Natural killer cell (primary cell): ENCODE data around the gene COL4A1. TPM values are rescaled to one million over a fixed set of nuclear protein-coding genes. Genes with fewer than 3 reads are reported as not detected.

Experiments used
- ATAC-seq, 3 donors: fragments of 150-1000 bp in 2 of 3; fragments of 200-7000 bp in 1 of 3; cut with Tn5 transposase; 1 replicate in 1 of 3; 2 replicates in 2 of 3; pipeline ENCODE4 v1.10.0; 2021; ENCODE audit warnings: mild to moderate bottlenecking in 2 of 3, moderate library complexity in 2 of 3
- DNase-seq, 2 donors: peaks; one replicate each; pipeline versions ENCODE4 v3.0.0 to v3.0.0-alpha.2; 2013 to 2021; ENCODE audit warnings: mixed read lengths in 1 of 2
- H3K27ac ChIP-seq: one replicate; pipeline ENCODE4 v1.5.1; 2013; ENCODE audit warnings: mild to moderate bottlenecking, low read length
- H3K27me3 ChIP-seq: one replicate; pipeline ENCODE4 v1.6.1; 2013; ENCODE audit warnings: low read length; ENCODE audit not compliant: control insufficient read depth, insufficient read depth
- H3K36me3 ChIP-seq: one replicate; pipeline ENCODE4 v1.6.1; 2013; ENCODE audit warnings: low read length; ENCODE audit not compliant: control insufficient read depth, insufficient read depth
- H3K4me1 ChIP-seq: one replicate; pipeline ENCODE4 v1.6.1; 2013; ENCODE audit warnings: low read length; ENCODE audit not compliant: control insufficient read depth, insufficient read depth
- H3K4me3 ChIP-seq: one replicate; pipeline ENCODE4 v1.5.1; 2013; ENCODE audit warnings: low read length
- H3K9me3 ChIP-seq: one replicate; pipeline ENCODE4 v1.6.1; 2013; ENCODE audit warnings: low read length; ENCODE audit not compliant: control insufficient read depth, insufficient read depth
- H3K27ac Mint-ChIP-seq, 2 donors: one replicate each; pipeline ENCODE4 v1.8.0; 2022; ENCODE audit warnings: mild to moderate bottlenecking in 2 of 2, mixed read lengths in 2 of 2, moderate library complexity in 1 of 2
- H3K27me3 Mint-ChIP-seq, 2 donors: one replicate each; pipeline ENCODE4 v1.8.0; 2022; ENCODE audit warnings: low read depth in 2 of 2, mixed read lengths in 2 of 2
- H3K36me3 Mint-ChIP-seq: one replicate; pipeline ENCODE4 v1.8.0; 2022; ENCODE audit warnings: mixed read lengths
- H3K4me1 Mint-ChIP-seq, 2 donors: one replicate each; pipeline ENCODE4 v1.8.0; 2022; ENCODE audit warnings: mixed read lengths in 2 of 2
- H3K4me3 Mint-ChIP-seq: one replicate; pipeline ENCODE4 v1.8.0; 2022; ENCODE audit warnings: mild to moderate bottlenecking, moderate library complexity, mixed read lengths
- H3K9me3 Mint-ChIP-seq, 2 donors: one replicate each; pipeline ENCODE4 v1.8.0; 2022; ENCODE audit warnings: mixed read lengths in 2 of 2
- CTCF ChIP-seq: fragments of 200-600 bp; IDR thresholded peaks from one replicate; pipeline ENCODE4 v1.8.0; 2022; ENCODE audit warnings: antibody characterized with exemption
- WGBS: methylation state at CpG from one replicate; pipeline ENCODE4 v1.1.7; 2013; ENCODE audit warnings: missing lambda C conversion rate; ENCODE audit not compliant: insufficient coverage; 5-methylcytosine and 5-hydroxymethylcytosine counted together
- intact Hi-C: fragments of 100-400 bp; cut with micrococcal nuclease; formaldehyde crosslinking; loops from one replicate; pipeline ENCODE4 v1.14.2; 2022
- total RNA-seq, 4 donors: library from RNA; stranded (reverse); fragments of 120-200 nt in 1 of 4; gene quantifications; one replicate each; pipeline versions ENCODE4 v1.2.3 to v1.2.4, GENCODE V29; 2013 to 2022

Gene COL4A1
- total RNA-seq, 3 donors from 2014 or later (not counting 1 experiment from before 2014, with no cell fraction given) = not detected

DNA sequence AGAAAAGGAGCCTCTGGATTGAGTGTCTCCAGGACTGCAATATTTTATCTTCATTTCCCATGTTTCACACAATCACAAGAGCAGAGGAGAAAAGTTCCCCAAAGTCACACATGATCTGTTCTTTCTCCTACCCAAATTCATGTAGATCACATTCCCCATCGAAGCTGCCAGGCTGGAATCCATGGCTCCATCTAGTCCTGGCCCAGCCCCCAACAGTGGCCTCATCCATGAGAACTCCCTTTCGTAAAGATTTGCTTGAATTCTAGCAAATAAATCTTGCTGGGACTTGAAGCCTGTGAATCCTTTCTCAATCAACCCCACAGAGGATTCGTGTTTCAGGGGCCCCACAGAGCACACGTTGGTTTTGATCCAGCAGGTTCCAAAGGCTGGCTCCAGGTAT, 109.5 kb downstream of the COL4A1 start:
- H3K9me3 ChIP-seq = no peaks in the 10 kb centered on the region
- Mint-ChIP-seq H3K27ac (no peak overlapping the region), H3K36me3 (no peaks in the 10 kb centered on the region), H3K4me1 (no peaks in the 10 kb centered on the region), H3K27me3 (peaks cover 7 to 58% of the 10 kb centered on the region in 2 donors), H3K9me3 (no peaks in the 10 kb centered on the region), H3K4me3 (no peak overlapping the region)
- intact Hi-C loops = no loop called here
- TF ChIP-seq CTCF = no peak
- no peak for DNase-seq
- H3K4me3 ChIP-seq = no peak overlapping the region
- no peaks in the 10 kb centered on the region for H3K36me3 ChIP-seq
- 72% methylated on average over 4 of the region's 4 CpGs for WGBS
- no peaks in the 10 kb centered on the region for H3K4me1 ChIP-seq
- no peak overlapping the region for H3K27ac ChIP-seq
- no peak for ATAC-seq
- H3K27me3 ChIP-seq = no peaks in the 10 kb centered on the region

- no peaks in the 10 kb centered on the region for H3K4me1 ChIP-seq
- H3K27ac ChIP-seq = no peak overlapping the region
- no peak for ATAC-seq
- H3K27me3 Mint-ChIP-seq = peaks cover 7 to 58% of the 10 kb centered on the region in 2 donors
- intact Hi-C loops = no loop called here
- no peak for DNase-seq
- no peak overlapping the region for H3K4me3 ChIP-seq
- no peak overlapping the region for H3K27ac Mint-ChIP-seq
- WGBS = 95% methylated on average over 3 of the region's 3 CpGs
- H3K36me3 ChIP-seq = no peaks in the 10 kb centered on the region
- H3K4me1 Mint-ChIP-seq = no peaks in the 10 kb centered on the region
- H3K4me3 Mint-ChIP-seq = no peak overlapping the region
- TF ChIP-seq CTCF = no peak
- no peaks in the 10 kb centered on the region for H3K9me3 ChIP-seq
- H3K36me3 Mint-ChIP-seq = no peaks in the 10 kb centered on the region
- no peaks in the 10 kb centered on the region for H3K27me3 ChIP-seq
- H3K9me3 Mint-ChIP-seq = no peaks in the 10 kb centered on the region
Observed at GRCh38 chr13:110197026-110197425, 109.9 kb downstream of the COL4A1 start.

GRCh38 chr13:110195547-110196485, 111.1 kb downstream of the COL4A1 start:
- intact Hi-C loops = no loop called here
- Mint-ChIP-seq H3K9me3 (no peaks in the 10 kb centered on the region), H3K4me1 (no peaks in the 10 kb centered on the region), H3K27ac (no peak overlapping the region), H3K27me3 (peaks cover 7 to 59% of the 10 kb centered on the region in 2 donors), H3K36me3 (no peaks in the 10 kb centered on the region), H3K4me3 (no peak overlapping the region)
- no peaks in the 10 kb centered on the region for H3K27me3 ChIP-seq
- TF ChIP-seq CTCF = no peak
- H3K9me3 ChIP-seq = no peaks in the 10 kb centered on the region
- H3K36me3 ChIP-seq = no peaks in the 10 kb centered on the region
- no peaks in the 10 kb centered on the region for H3K4me1 ChIP-seq
- DNase-seq = no peak
- ATAC-seq = no peak
- no peak overlapping the region for H3K4me3 ChIP-seq
- 69% methylated on average over 8 of the region's 8 CpGs for WGBS
- no peak overlapping the region for H3K27ac ChIP-seq
